H9 (cell line): Measurements from ENCODE around the gene NCOA1. TPM values are rescaled to one million over a fixed set of nuclear protein-coding genes. Genes with fewer than 3 reads are reported as not detected.

ENCODE experiments used
- DNase-seq: peaks from one replicate; pipeline ENCODE4 v3.0.0-alpha.2; 2017
- H2AFZ ChIP-seq: one replicate; pipeline ENCODE4 v1.6.1; 2013; ENCODE audit warnings: mild to moderate bottlenecking, low read length, control low read depth, moderate library complexity
- H2AK5ac ChIP-seq: 2 replicates; pipeline ENCODE4 v1.6.1; 2013; ENCODE audit warnings: low read length, control low read depth, mixed read lengths; ENCODE audit not compliant: insufficient read length
- H2BK120ac ChIP-seq: one replicate; pipeline ENCODE4 v1.6.1; 2013; ENCODE audit warnings: low read depth, mild to moderate bottlenecking, low read length, control low read depth, inconsistent platforms; ENCODE audit not compliant: poor library complexity, severe bottlenecking
- H2BK12ac ChIP-seq: 2 replicates; pipeline ENCODE4 v1.6.1; 2013; ENCODE audit warnings: low read length, control low read depth, mixed read lengths, low read depth; ENCODE audit not compliant: insufficient read length
- H2BK15ac ChIP-seq: 2 replicates; pipeline ENCODE4 v1.6.1; 2013; ENCODE audit warnings: low read depth, low read length, control low read depth
- H2BK20ac ChIP-seq: one replicate; pipeline ENCODE4 v1.6.1; 2013; ENCODE audit warnings: low read depth, mild to moderate bottlenecking, low read length, control low read depth, inconsistent platforms; ENCODE audit not compliant: poor library complexity, severe bottlenecking
- H2BK5ac ChIP-seq: 2 replicates; pipeline ENCODE4 v1.6.1; 2013; ENCODE audit warnings: low read length, control low read depth, mixed read lengths; ENCODE audit not compliant: insufficient read length
- H3K14ac ChIP-seq: 2 replicates; pipeline ENCODE4 v1.6.1; 2013; ENCODE audit warnings: low read length, control low read depth; ENCODE audit not compliant: insufficient read depth
- H3K18ac ChIP-seq: 2 replicates; pipeline ENCODE4 v1.6.1; 2013; ENCODE audit warnings: low read depth, mild to moderate bottlenecking, mixed read lengths, low read length, control low read depth; ENCODE audit not compliant: insufficient read length
- H3K23ac ChIP-seq: 2 replicates; pipeline ENCODE4 v1.6.1; 2013; ENCODE audit warnings: low read length, control low read depth, mixed read lengths, low read depth; ENCODE audit not compliant: insufficient read length
- H3K23me2 ChIP-seq: 2 replicates; pipeline ENCODE4 v1.6.1; 2013; ENCODE audit warnings: low read depth, mild to moderate bottlenecking, mixed read lengths, low read length, control low read depth; ENCODE audit not compliant: insufficient read length, poor library complexity, severe bottlenecking
- H3K27ac ChIP-seq: 2 replicates; pipeline ENCODE4 v1.5.1; 2013; ENCODE audit warnings: low read length, control low read depth, mixed read lengths, low read depth; ENCODE audit not compliant: insufficient read length
- H3K27me3 ChIP-seq: 2 replicates; pipeline ENCODE4 v1.6.1; 2013; ENCODE audit warnings: low read length, control low read depth, inconsistent platforms; ENCODE audit not compliant: insufficient read depth
- H3K4ac ChIP-seq: 2 replicates; pipeline ENCODE4 v1.6.1; 2013; ENCODE audit warnings: low read depth, mild to moderate bottlenecking, control low read depth, inconsistent platforms, low read length, moderate library complexity
- H3K4me1 ChIP-seq: 2 replicates; pipeline ENCODE4 v1.6.1; 2013; ENCODE audit warnings: low read length, control low read depth, inconsistent platforms; ENCODE audit not compliant: insufficient read depth
- H3K4me2 ChIP-seq: 2 replicates; pipeline ENCODE4 v1.6.1; 2013; ENCODE audit warnings: low read length, control low read depth, mixed read lengths; ENCODE audit not compliant: insufficient read length, insufficient read depth
- H3K56ac ChIP-seq: 2 replicates; pipeline ENCODE4 v1.6.1; 2013; ENCODE audit warnings: low read depth, mild to moderate bottlenecking, mixed read lengths, low read length, control low read depth; ENCODE audit not compliant: insufficient read length
- H3K79me1 ChIP-seq: 2 replicates; pipeline ENCODE4 v1.6.1; 2013; ENCODE audit warnings: low read depth, mild to moderate bottlenecking, moderate library complexity, low read length, control low read depth, inconsistent platforms; ENCODE audit not compliant: insufficient read depth, poor library complexity, severe bottlenecking
- H3K79me2 ChIP-seq: 2 replicates; pipeline ENCODE4 v1.6.1; 2013; ENCODE audit warnings: low read length, control low read depth, inconsistent platforms; ENCODE audit not compliant: insufficient read depth
- H3K9ac ChIP-seq: 2 replicates; pipeline ENCODE4 v1.6.1; 2013; ENCODE audit warnings: low read length, control low read depth, mixed read lengths; ENCODE audit not compliant: insufficient read length; ENCODE audit errors: extremely low read depth
- H3K9me3 ChIP-seq: one replicate; pipeline ENCODE4 v1.6.1; 2013; ENCODE audit warnings: low read depth, low read length, inconsistent platforms; ENCODE audit not compliant: control insufficient read depth
- H3T11ph ChIP-seq: one replicate; pipeline ENCODE4 v1.6.1; 2013; ENCODE audit warnings: mild to moderate bottlenecking, low read length, control low read depth, inconsistent platforms
- H4K20me1 ChIP-seq: one replicate; pipeline ENCODE4 v1.6.1; 2013; ENCODE audit not compliant: control insufficient read depth, insufficient read length, insufficient read depth
- H4K5ac ChIP-seq: 2 replicates; pipeline ENCODE4 v1.6.1; 2013; ENCODE audit warnings: low read depth, mild to moderate bottlenecking, mixed read lengths, low read length, control low read depth; ENCODE audit not compliant: insufficient read length
- H4K8ac ChIP-seq: replicated peaks from 2 replicates; pipeline ENCODE4 v1.6.1; 2013; ENCODE audit warnings: low read length, control low read depth, mixed read lengths, low read depth; ENCODE audit not compliant: insufficient read length
- H4K91ac ChIP-seq: 2 replicates; pipeline ENCODE4 v1.6.1; 2013; ENCODE audit warnings: low read depth, mild to moderate bottlenecking, moderate library complexity, mixed read lengths, low read length, control low read depth; ENCODE audit not compliant: insufficient read length
- H3K27ac Mint-ChIP-seq, 3 experiments: 2 replicates in 2 of 3; 3 replicates in 1 of 3; pipeline ENCODE4 v1.8.0; 2020 to 2021; ENCODE audit warnings: mixed read lengths in 3 of 3, mild to moderate bottlenecking in 1 of 3, moderate library complexity in 1 of 3
- H3K27me3 Mint-ChIP-seq: 2 replicates; pipeline ENCODE4 v1.8.0; 2021; ENCODE audit warnings: low read depth, mild to moderate bottlenecking, moderate library complexity, mixed read lengths
- H3K36me3 Mint-ChIP-seq, 3 experiments: 2 replicates in 2 of 3; 3 replicates in 1 of 3; pipeline ENCODE4 v1.8.0; 2020 to 2021; ENCODE audit warnings: low read depth in 3 of 3, mixed read lengths in 3 of 3; ENCODE audit not compliant: insufficient read depth in 1 of 3
- H3K4me1 Mint-ChIP-seq, 2 experiments: 2 replicates each; pipeline ENCODE4 v1.8.0; 2020; ENCODE audit warnings: mixed read lengths in 2 of 2
- H3K4me3 Mint-ChIP-seq, 2 experiments: 2 replicates in 1 of 2; 3 replicates in 1 of 2; pipeline ENCODE4 v1.8.0; 2020 to 2021; ENCODE audit warnings: mild to moderate bottlenecking in 2 of 2, mixed read lengths in 2 of 2, moderate library complexity in 1 of 2
- H3K9me3 Mint-ChIP-seq, 2 experiments: 2 replicates in 1 of 2; 3 replicates in 1 of 2; pipeline ENCODE4 v1.8.0; 2020; ENCODE audit warnings: mild to moderate bottlenecking in 2 of 2, mixed read lengths in 2 of 2, moderate library complexity in 1 of 2
- WGBS: extraction: QIAGEN DNeasy Blood & Tissue Kit; methylation state at CpG from one replicate; pipeline ENCODE4 v1.1.7; 2013; ENCODE audit warnings: missing lambda C conversion rate, low lambda C conversion rate, mixed read lengths; ENCODE audit not compliant: insufficient read length; ENCODE audit errors: extremely low coverage; 5-methylcytosine and 5-hydroxymethylcytosine counted together
- total RNA-seq: library from RNA; stranded (reverse); gene quantifications from 2 replicates; pipeline ENCODE4 v1.2.1, GENCODE V29; 2021
- TF ChIP-seq, protein P1 (sequence below): fragments of 200-600 bp; sonication (generic); conservative IDR thresholded peaks from 3 replicates; pipeline ENCODE4 v1.8.0; 2021; ENCODE audit warnings: antibody characterized with exemption, mild to moderate bottlenecking

The NCOA1 gene
- total RNA-seq, 1 experiment from 2014 or later, result 14.8 TPM

GRCh38 chr2:24463271-24463670, 27.8 kb upstream of the NCOA1 start:
- Histone ChIP-seq H3K4me1 (peaks cover 6% of the 10 kb centered on the region; the same call in 1 of the 2 replicates), H2BK120ac (no peak overlapping the region), H3K14ac (no peak overlapping the region), H3K9me3 (no peaks in the 10 kb centered on the region), H2AK5ac (no peak overlapping the region), H3K4me2 (no peak overlapping the region), H2BK12ac (no peak overlapping the region), H4K91ac (no peak overlapping the region), H2AFZ (no peak overlapping the region), H4K20me1 (no peaks in the 10 kb centered on the region), H3K9ac (no peak overlapping the region), H2BK15ac (no peak overlapping the region), H3K18ac (no peak overlapping the region), H3K4ac (no peak overlapping the region), H4K5ac (no peak overlapping the region), H3K79me2 (no peaks in the 10 kb centered on the region), H3K27me3 (no peaks in the 10 kb centered on the region), H3K23ac (no peak overlapping the region), H4K8ac (no peak overlapping the region), H3K23me2 (no peaks in the 10 kb centered on the region), H3K27ac (no peak overlapping the region), H2BK5ac (no peak overlapping the region), H2BK20ac (no peak overlapping the region), H3K56ac (no peak overlapping the region), H3K79me1 (no peaks in the 10 kb centered on the region), H3T11ph (no peak overlapping the region)
- H3K4me1 Mint-ChIP-seq, result peaks cover 25 to 29% of the 10 kb centered on the region in 2 experiments
- no peak for DNase-seq
- no peak overlapping the region for H3K4me3 Mint-ChIP-seq
- no CpG with 5 or more reads among the region's 1 CpG for WGBS
- peaks cover 16% of the 10 kb centered on the region for H3K27me3 Mint-ChIP-seq
- no peak overlapping the region for H3K27ac Mint-ChIP-seq
- TF ChIP-seq, protein P1, sequence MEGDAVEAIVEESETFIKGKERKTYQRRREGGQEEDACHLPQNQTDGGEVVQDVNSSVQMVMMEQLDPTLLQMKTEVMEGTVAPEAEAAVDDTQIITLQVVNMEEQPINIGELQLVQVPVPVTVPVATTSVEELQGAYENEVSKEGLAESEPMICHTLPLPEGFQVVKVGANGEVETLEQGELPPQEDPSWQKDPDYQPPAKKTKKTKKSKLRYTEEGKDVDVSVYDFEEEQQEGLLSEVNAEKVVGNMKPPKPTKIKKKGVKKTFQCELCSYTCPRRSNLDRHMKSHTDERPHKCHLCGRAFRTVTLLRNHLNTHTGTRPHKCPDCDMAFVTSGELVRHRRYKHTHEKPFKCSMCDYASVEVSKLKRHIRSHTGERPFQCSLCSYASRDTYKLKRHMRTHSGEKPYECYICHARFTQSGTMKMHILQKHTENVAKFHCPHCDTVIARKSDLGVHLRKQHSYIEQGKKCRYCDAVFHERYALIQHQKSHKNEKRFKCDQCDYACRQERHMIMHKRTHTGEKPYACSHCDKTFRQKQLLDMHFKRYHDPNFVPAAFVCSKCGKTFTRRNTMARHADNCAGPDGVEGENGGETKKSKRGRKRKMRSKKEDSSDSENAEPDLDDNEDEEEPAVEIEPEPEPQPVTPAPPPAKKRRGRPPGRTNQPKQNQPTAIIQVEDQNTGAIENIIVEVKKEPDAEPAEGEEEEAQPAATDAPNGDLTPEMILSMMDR, result no peak
- no peaks in the 10 kb centered on the region for H3K36me3 Mint-ChIP-seq
- no peaks in the 10 kb centered on the region for H3K9me3 Mint-ChIP-seq
